Naive thymus-derived CD4-positive, alpha-beta T cell (primary cell): ENCODE results near the gene GPBP1. TPM values are rescaled to one million over a fixed set of nuclear protein-coding genes. Genes with fewer than 3 reads are reported as not detected.

Experiments
- ATAC-seq: fragments of 150-1000 bp; cut with Tn5 transposase; 2 replicates; pipeline ENCODE4 v1.10.0; 2021; ENCODE audit warnings: mild to moderate bottlenecking, moderate library complexity
- CTCF ChIA-PET: fragments of 350-600 bp; sonication (Branson Sonifier 250); formaldehyde crosslinking; loops from one replicate; lab custom pipeline; 2021; ENCODE audit warnings: antibody characterized with exemption; lab: Charles Lee
- POLR2A ChIA-PET: fragments of 350-600 bp; sonication (Branson Sonifier 250); formaldehyde crosslinking; loops from one replicate; lab custom pipeline; 2021; ENCODE audit warnings: antibody characterized with exemption, inconsistent platforms; lab: Charles Lee
- DNase-seq, 9 donors: peaks; one replicate each; pipeline versions ENCODE4 v3.0.0 to v3.0.0-alpha.2; 2020 to 2022; ENCODE audit warnings: mixed read lengths in 1 of 9
- H3K27ac ChIP-seq: one replicate; pipeline ENCODE4 v1.7.0; 2013; ENCODE audit warnings: mild to moderate bottlenecking, low read depth, low read length, moderate library complexity
- H3K27me3 ChIP-seq, 2 donors: one replicate each; pipeline ENCODE4 v1.7.0; 2013; ENCODE audit warnings: low read length in 2 of 2, mild to moderate bottlenecking in 2 of 2, moderate library complexity in 2 of 2; ENCODE audit not compliant: control insufficient read depth in 2 of 2, insufficient read depth in 2 of 2
- H3K36me3 ChIP-seq, 3 experiments: 1 replicate in 2 of 3; 2 replicates in 1 of 3; pipeline ENCODE4 v1.7.0; 2013; ENCODE audit warnings: low read length in 3 of 3, mild to moderate bottlenecking in 3 of 3, moderate library complexity in 1 of 3; ENCODE audit not compliant: insufficient read depth in 3 of 3, control insufficient read depth in 2 of 3
- H3K4me1 ChIP-seq, 2 donors: one replicate each; pipeline ENCODE4 v1.7.0; 2013; ENCODE audit warnings: low read length in 2 of 2, mild to moderate bottlenecking in 2 of 2, moderate library complexity in 1 of 2; ENCODE audit not compliant: control insufficient read depth in 2 of 2, insufficient read depth in 2 of 2
- H3K4me3 ChIP-seq: 2 replicates; pipeline ENCODE4 v1.7.0; 2013; ENCODE audit warnings: mild to moderate bottlenecking, low read length
- H3K9me3 ChIP-seq, 3 experiments: 1 replicate in 2 of 3; 2 replicates in 1 of 3; pipeline ENCODE4 v1.7.0; 2013; ENCODE audit warnings: low read length in 3 of 3; ENCODE audit not compliant: control insufficient read depth in 2 of 3
- H3K27ac Mint-ChIP-seq, 9 donors: one replicate each; pipeline ENCODE4 v1.8.0; 2020 to 2022; ENCODE audit warnings: mixed read lengths in 9 of 9, mild to moderate bottlenecking in 8 of 9, moderate library complexity in 5 of 9, inconsistent platforms in 2 of 9
- H3K27me3 Mint-ChIP-seq, 5 donors: one replicate each; pipeline ENCODE4 v1.8.0; 2021 to 2022; ENCODE audit warnings: mixed read lengths in 5 of 5, mild to moderate bottlenecking in 1 of 5
- H3K36me3 Mint-ChIP-seq, 5 donors: one replicate each; pipeline ENCODE4 v1.8.0; 2020 to 2022; ENCODE audit warnings: mixed read lengths in 5 of 5, mild to moderate bottlenecking in 3 of 5, inconsistent platforms in 1 of 5
- H3K4me1 Mint-ChIP-seq, 7 donors: one replicate each; pipeline ENCODE4 v1.8.0; 2020 to 2022; ENCODE audit warnings: mixed read lengths in 7 of 7, mild to moderate bottlenecking in 3 of 7, inconsistent platforms in 1 of 7
- H3K4me3 Mint-ChIP-seq, 10 donors: one replicate each; pipeline ENCODE4 v1.8.0; 2020 to 2022; ENCODE audit warnings: mild to moderate bottlenecking in 10 of 10, mixed read lengths in 10 of 10, moderate library complexity in 6 of 10, inconsistent platforms in 2 of 10
- H3K9me3 Mint-ChIP-seq, 11 donors: one replicate each; pipeline ENCODE4 v1.8.0; 2020 to 2022; ENCODE audit warnings: mixed read lengths in 11 of 11, mild to moderate bottlenecking in 4 of 11, inconsistent platforms in 1 of 11, moderate library complexity in 1 of 11
- intact Hi-C, 2 donors: fragments of 100-400 bp; cut with micrococcal nuclease; formaldehyde crosslinking; loops; one replicate each; pipeline ENCODE4 v1.15.1; 2023
- polyA plus RNA-seq, 2 donors: library from polyadenylated mRNA; unstranded; fragments of 300-500 nt; fragmentation: Illumina TruSeq; gene quantifications; one replicate each; pipeline ENCODE4 v1.2.3, GENCODE V29; 2021
- total RNA-seq, 6 experiments: library from RNA in 5 of 6; stranded (reverse) in 5 of 6; gene quantifications; 1 replicate in 5 of 6; 2 replicates in 1 of 6; pipeline ENCODE4 v1.2.3 and lab custom pipeline; 2021 to 2026

Gene GPBP1
- total and polyA plus RNA-seq, 7 experiments from 2014 or later = 97.1 to 149 (median 112) TPM

DNA sequence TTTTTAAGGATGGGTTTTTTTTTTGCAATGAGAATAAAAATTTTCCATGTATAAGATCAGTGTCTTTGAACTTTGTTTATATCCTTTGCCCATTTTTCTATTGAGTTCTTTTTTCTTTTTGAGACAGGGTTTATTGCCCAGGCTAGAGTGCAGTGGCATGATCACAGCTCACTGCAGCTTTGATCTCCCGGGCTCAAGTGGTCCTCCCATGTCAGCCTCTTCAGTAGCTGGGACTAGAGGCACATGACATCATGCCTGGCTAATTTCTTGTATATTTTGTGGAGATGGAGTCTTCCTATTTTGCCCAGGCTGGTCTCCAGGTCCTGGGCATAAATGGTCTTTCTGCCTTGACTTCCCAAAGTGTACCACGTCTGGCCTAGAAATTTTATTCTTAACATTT is 21.2 kb downstream of the GPBP1 start:
- CTCF ChIA-PET = no interaction called here
- no peaks in the 10 kb centered on the region for H3K27me3 Mint-ChIP-seq
- H3K4me1 ChIP-seq = peaks cover 18 to 42% of the 10 kb centered on the region in 2 donors
- intact Hi-C loops = no loop called here
- peaks cover 45 to 92% (median 83%) of the 10 kb centered on the region in 7 donors for H3K4me1 Mint-ChIP-seq
- POLR2A ChIA-PET = interaction anchor here (0.6 kb wide), 1 partner anchor 9 kb away, joined by 3 read pairs; no protein-coding TSS in a partner anchor
- no peak overlapping the region for H3K4me3 ChIP-seq
- peak overlapping the region in 2 of 10 donors; percentile 2 to 8 for H3K4me3 Mint-ChIP-seq
- no peak overlapping the region for H3K27ac ChIP-seq
- no peak for ATAC-seq
- peaks cover 3 to 28% (median 18%) of the 10 kb centered on the region in 5 donors for H3K36me3 Mint-ChIP-seq
- DNase-seq = no peak
- no peaks in the 10 kb centered on the region for H3K9me3 Mint-ChIP-seq
- H3K27me3 ChIP-seq = no peaks in the 10 kb centered on the region
- peak overlapping the region in 4 of 9 donors; percentile 28 to 56 (median 40) for H3K27ac Mint-ChIP-seq
- H3K9me3 ChIP-seq = no peaks in the 10 kb centered on the region
- H3K36me3 ChIP-seq = peaks cover 0 to 20% (median 7%) of the 10 kb centered on the region in 3 experiments

DNA sequence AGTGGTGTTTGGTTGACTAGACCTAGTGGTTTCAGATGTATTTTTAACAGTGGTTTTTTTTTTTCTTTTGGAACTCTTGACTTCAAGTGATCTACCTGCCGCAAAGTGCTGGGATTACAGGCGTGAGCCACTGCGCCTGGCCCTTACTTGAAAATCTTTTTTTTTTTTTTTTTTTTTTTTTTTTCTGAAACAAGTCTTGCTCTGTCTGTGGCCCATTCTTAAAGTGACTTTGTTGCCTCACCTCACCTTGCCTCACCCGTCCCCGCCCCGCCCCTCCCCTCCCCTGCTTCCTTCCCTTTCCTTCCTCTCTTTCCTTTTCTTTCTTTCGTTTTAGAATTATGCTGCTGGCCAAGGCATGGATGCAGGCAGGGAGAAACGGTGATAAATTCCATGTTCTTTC is 26.0 kb downstream of the GPBP1 start:
- Histone ChIP-seq H3K4me1 (peaks cover 22 to 46% of the 10 kb centered on the region in 2 donors), H3K27ac (peak overlapping the region; percentile 33), H3K9me3 (no peaks in the 10 kb centered on the region), H3K36me3 (peaks cover 0 to 7% (median 7%) of the 10 kb centered on the region in 3 experiments), H3K4me3 (no peak overlapping the region), H3K27me3 (no peaks in the 10 kb centered on the region)
- POLR2A ChIA-PET = no interaction called here
- CTCF ChIA-PET = no interaction called here
- intact Hi-C loops = no loop called here
- Mint-ChIP-seq H3K4me3 (peak overlapping the region; percentile 3 to 77 (median 63)), H3K27ac (peak overlapping the region in 8 of 9 donors; percentile 34 to 89 (median 70)), H3K36me3 (peaks cover 0 to 10% (median 4%) of the 10 kb centered on the region in 5 donors), H3K27me3 (no peaks in the 10 kb centered on the region), H3K4me1 (peaks cover 42 to 89% (median 80%) of the 10 kb centered on the region in 7 donors), H3K9me3 (no peaks in the 10 kb centered on the region)
- ATAC-seq (peak; percentile 60), DNase-seq (no peak)

DNA sequence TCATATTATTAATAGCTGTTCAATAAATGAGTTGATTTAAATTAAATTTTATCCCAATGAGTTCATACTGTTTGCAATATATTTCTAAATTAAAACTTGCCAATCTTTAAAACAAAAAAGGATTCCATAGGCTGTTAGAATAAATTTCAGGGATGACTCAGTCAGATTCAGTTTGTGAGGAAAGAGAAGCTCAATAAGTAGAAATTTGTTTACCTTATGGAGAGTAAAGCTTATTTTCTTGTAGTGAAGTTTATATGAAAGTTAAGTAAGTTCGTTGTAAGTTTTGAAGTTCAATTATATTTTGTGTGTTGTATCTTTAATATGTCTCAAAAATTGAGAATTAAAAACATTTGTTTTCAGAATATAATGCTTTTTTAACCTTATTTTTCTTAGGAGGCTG is 29.0 kb downstream of the GPBP1 start:
- H3K9me3 Mint-ChIP-seq = no peaks in the 10 kb centered on the region
- no peaks in the 10 kb centered on the region for H3K9me3 ChIP-seq
- DNase-seq = no peak
- H3K36me3 ChIP-seq = peaks cover 0 to 7% (median 0%) of the 10 kb centered on the region in 3 experiments
- peak overlapping the region; percentile 44 for H3K27ac ChIP-seq
- H3K27me3 ChIP-seq = no peaks in the 10 kb centered on the region
- POLR2A ChIA-PET = interaction anchor here (0.6 kb wide), 1 partner anchor 27 kb away, joined by 4 read pairs; no protein-coding TSS in a partner anchor
- no peaks in the 10 kb centered on the region for H3K27me3 Mint-ChIP-seq
- peaks cover 0 to 6% (median 4%) of the 10 kb centered on the region in 5 donors for H3K36me3 Mint-ChIP-seq
- H3K27ac Mint-ChIP-seq = peak overlapping the region in 8 of 9 donors; percentile 43 to 91 (median 74)
- no peak overlapping the region for H3K4me3 ChIP-seq
- H3K4me1 ChIP-seq = peaks cover 17 to 48% of the 10 kb centered on the region in 2 donors
- H3K4me1 Mint-ChIP-seq = peaks cover 49 to 91% (median 81%) of the 10 kb centered on the region in 7 donors
- CTCF ChIA-PET = interaction anchor here (0.6 to 1.3 kb wide), 2 partner anchors 14 to 460 kb away, joined by 3 read pairs; no protein-coding TSS in a partner anchor
- intact Hi-C loops = loop anchor here in 1 of 2 donors (1.0 kb wide), 1 partner anchor 7 kb away; no protein-coding TSS in a partner anchor
- no peak for ATAC-seq
- H3K4me3 Mint-ChIP-seq = peak overlapping the region in 2 of 10 donors; percentile 25 to 30

DNA sequence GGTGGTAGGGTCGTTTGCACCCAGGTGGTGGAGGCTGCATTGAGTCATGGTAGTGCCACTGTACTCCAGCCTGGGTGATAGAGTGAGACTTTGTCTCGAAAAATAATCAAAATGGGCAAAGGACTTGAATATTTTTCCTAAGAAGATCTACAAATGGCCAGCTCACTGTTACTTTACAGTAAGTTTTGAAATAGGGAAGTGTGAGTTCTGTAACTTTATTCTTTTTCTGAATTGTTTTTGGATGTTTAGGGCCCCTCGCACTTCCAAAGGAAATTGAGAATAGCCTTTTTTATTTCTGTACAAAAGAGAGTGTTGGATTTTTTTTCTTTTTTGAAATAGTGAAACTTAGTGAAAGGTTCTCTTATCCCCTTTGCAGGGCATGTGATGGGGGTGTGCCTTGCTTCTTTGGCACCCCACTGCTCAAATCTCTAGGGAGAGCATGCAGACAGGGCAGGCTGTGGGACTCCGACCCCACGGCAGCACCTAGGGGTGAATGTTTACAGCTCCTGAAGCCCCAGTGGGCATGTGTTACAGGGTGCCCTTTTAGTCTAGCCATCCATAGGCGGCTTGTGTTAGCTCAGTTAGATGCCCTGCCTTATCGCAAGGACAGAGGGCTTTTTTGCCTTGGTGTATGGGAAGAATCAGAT is 33.3 kb downstream of the GPBP1 start:
- peaks cover 16 to 34% of the 10 kb centered on the region in 2 donors for H3K4me1 ChIP-seq
- no peaks in the 10 kb centered on the region for H3K9me3 Mint-ChIP-seq
- POLR2A ChIA-PET = no interaction called here
- H3K4me3 Mint-ChIP-seq = peak overlapping the region in 6 of 10 donors; percentile 29 to 65 (median 60)
- H3K27me3 ChIP-seq = no peaks in the 10 kb centered on the region
- no peaks in the 10 kb centered on the region for H3K9me3 ChIP-seq
- peaks cover 0 to 16% (median 11%) of the 10 kb centered on the region in 5 donors for H3K36me3 Mint-ChIP-seq
- no peaks in the 10 kb centered on the region for H3K36me3 ChIP-seq
- no peak for DNase-seq
- no peak for ATAC-seq
- peaks cover 60 to 93% (median 83%) of the 10 kb centered on the region in 7 donors for H3K4me1 Mint-ChIP-seq
- CTCF ChIA-PET = interaction anchor here (2.7 kb wide), 1 partner anchor 305 kb away, joined by 8 read pairs; no protein-coding TSS in a partner anchor
- intact Hi-C loops = loop anchor here in 1 of 2 donors (5.0 kb wide), 1 partner anchor 35 kb away; the partner anchor contains the start of gene GPBP1
- H3K27me3 Mint-ChIP-seq = no peaks in the 10 kb centered on the region
- peak overlapping the region in 8 of 9 donors; percentile 36 to 81 (median 64) for H3K27ac Mint-ChIP-seq
- no peak overlapping the region for H3K4me3 ChIP-seq
- no peak overlapping the region for H3K27ac ChIP-seq

DNA sequence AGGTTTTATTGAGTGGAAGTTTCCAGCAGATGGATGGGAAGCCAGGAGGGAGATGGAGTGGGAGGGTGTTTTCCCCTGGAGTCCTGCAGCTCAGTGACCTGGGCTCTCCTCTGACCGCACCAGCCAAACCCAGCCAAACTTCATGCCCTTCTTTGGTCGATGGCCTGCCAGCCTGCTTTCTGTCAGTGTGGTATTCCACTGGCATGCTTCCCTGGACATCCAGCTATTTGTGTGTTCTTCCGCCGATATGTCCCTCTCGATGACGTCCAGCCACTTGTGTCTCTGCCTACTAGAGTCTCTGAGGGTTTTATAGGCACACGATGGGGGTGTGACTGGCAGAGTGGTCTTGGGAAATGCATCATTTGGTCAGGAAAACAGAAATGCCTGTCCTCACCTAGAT is 33.8 kb downstream of the GPBP1 start:
- Histone ChIP-seq H3K27ac (no peak overlapping the region), H3K9me3 (no peaks in the 10 kb centered on the region), H3K4me3 (no peak overlapping the region), H3K36me3 (no peaks in the 10 kb centered on the region), H3K27me3 (no peaks in the 10 kb centered on the region), H3K4me1 (peaks cover 15 to 30% of the 10 kb centered on the region in 2 donors)
- DNase-seq (no peak), ATAC-seq (no peak)
- peak overlapping the region in 6 of 9 donors; percentile 53 to 81 (median 68) for H3K27ac Mint-ChIP-seq
- ChIA-PET CTCF (interaction anchor here (1.1 to 2.7 kb wide), 2 partner anchors 10 to 306 kb away, joined by 6 to 8 read pairs; no protein-coding TSS in a partner anchor), POLR2A (no interaction called here)
- intact Hi-C loops = loop anchor here in 1 of 2 donors (5.0 kb wide), 1 partner anchor 35 kb away; the partner anchor contains the start of gene GPBP1
- H3K4me3 Mint-ChIP-seq = peak overlapping the region in 7 of 10 donors; percentile 23 to 65 (median 59)
- no peaks in the 10 kb centered on the region for H3K27me3 Mint-ChIP-seq
- no peaks in the 10 kb centered on the region for H3K9me3 Mint-ChIP-seq
- peaks cover 0 to 16% (median 11%) of the 10 kb centered on the region in 5 donors for H3K36me3 Mint-ChIP-seq
- H3K4me1 Mint-ChIP-seq = peaks cover 60 to 93% (median 79%) of the 10 kb centered on the region in 7 donors

DNA sequence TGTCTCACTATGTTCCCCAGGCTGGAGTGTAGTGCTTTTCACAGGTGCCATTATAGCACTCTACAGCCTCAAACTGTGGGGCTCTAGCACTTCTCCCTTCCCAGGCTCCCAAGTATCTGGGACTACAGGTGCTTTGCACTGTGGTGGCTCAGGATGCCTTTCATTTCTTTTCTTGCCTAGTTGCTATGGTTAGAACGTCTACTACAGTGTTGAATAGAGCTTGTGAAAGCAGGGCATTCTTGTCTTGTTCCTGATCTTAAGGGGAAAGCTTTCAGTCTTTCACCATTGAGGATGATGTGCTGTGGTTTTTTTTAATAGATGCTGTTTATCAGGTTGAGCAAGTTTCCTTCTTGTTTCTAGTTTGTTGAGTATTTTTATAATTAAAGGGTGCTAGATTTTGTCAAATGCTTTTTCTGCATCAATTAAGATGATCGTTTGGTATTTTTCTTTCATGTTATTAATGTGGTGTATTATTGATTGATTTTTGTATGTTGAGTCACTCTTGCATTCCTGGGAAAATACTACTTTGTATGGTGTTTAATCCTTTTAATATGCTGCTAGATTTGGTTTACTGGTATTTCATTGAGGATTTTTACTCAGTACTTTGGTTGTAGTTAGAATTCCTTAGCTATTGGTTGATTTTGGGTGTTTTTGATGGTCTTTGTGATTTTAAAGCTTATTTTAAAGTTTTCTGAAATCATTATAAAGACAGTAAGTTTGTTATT is 35.6 kb downstream of the GPBP1 start:
- peaks cover 15 to 30% of the 10 kb centered on the region in 2 donors for H3K4me1 ChIP-seq
- H3K27ac ChIP-seq = peak overlapping the region; percentile 49
- Mint-ChIP-seq H3K4me1 (peaks cover 45 to 88% (median 72%) of the 10 kb centered on the region in 7 donors), H3K9me3 (no peaks in the 10 kb centered on the region), H3K27ac (peak overlapping the region in 8 of 9 donors; percentile 42 to 84 (median 73)), H3K27me3 (no peaks in the 10 kb centered on the region), H3K36me3 (peaks cover 0 to 20% (median 11%) of the 10 kb centered on the region in 5 donors), H3K4me3 (peak overlapping the region in 8 of 10 donors; percentile 14 to 65 (median 43))
- DNase-seq (no peak), ATAC-seq (peak; percentile 49)
- ChIA-PET CTCF (no interaction called here), POLR2A (interaction anchor here (0.6 kb wide), 2 partner anchors 770 to 1079 kb away, joined by 3 read pairs; no protein-coding TSS in a partner anchor)
- H3K4me3 ChIP-seq = no peak overlapping the region
- no peaks in the 10 kb centered on the region for H3K27me3 ChIP-seq
- no peaks in the 10 kb centered on the region for H3K9me3 ChIP-seq
- intact Hi-C loops = loop anchor here (1.0 to 5.0 kb wide), 3 partner anchors 7 to 37 kb away; partner anchors contain the start of gene GPBP1 (in 2 of the 2)
- peaks cover 0 to 6% (median 0%) of the 10 kb centered on the region in 3 experiments for H3K36me3 ChIP-seq
